BE2C (cell line): ENCODE results near the gene CDC42BPA.

Experiments
- DNase-seq: peaks from one replicate; pipeline ENCODE4 v3.0.0-alpha.2; 2020
- H3K27me3 ChIP-seq: fragments of 250-450 bp; sonication (Bioruptor Pico); 2 replicates; pipeline ENCODE4 v1.5.1; 2020; ENCODE audit warnings: mild to moderate bottlenecking
- H3K36me3 ChIP-seq: fragments of 250-450 bp; sonication (Bioruptor Pico); 2 replicates; pipeline ENCODE4 v1.5.1; 2020; ENCODE audit warnings: mild to moderate bottlenecking
- H3K4me1 ChIP-seq: fragments of 250-450 bp; sonication (Bioruptor Pico); 2 replicates; pipeline ENCODE4 v1.5.1; 2020
- H3K4me3 ChIP-seq: 2 replicates; pipeline ENCODE4 v1.5.1; 2011; ENCODE audit warnings: low read depth, low read length
- H3K9me3 ChIP-seq: fragments of 250-450 bp; sonication (Bioruptor Pico); 2 replicates; pipeline ENCODE4 v1.5.1; 2020
- TF ChIP-seq, protein P1 (sequence below): IDR thresholded peaks from 2 replicates; pipeline ENCODE4 v1.5.1; 2012; ENCODE audit warnings: mild to moderate bottlenecking, low read depth, low read length

The CDC42BPA gene

DNA sequence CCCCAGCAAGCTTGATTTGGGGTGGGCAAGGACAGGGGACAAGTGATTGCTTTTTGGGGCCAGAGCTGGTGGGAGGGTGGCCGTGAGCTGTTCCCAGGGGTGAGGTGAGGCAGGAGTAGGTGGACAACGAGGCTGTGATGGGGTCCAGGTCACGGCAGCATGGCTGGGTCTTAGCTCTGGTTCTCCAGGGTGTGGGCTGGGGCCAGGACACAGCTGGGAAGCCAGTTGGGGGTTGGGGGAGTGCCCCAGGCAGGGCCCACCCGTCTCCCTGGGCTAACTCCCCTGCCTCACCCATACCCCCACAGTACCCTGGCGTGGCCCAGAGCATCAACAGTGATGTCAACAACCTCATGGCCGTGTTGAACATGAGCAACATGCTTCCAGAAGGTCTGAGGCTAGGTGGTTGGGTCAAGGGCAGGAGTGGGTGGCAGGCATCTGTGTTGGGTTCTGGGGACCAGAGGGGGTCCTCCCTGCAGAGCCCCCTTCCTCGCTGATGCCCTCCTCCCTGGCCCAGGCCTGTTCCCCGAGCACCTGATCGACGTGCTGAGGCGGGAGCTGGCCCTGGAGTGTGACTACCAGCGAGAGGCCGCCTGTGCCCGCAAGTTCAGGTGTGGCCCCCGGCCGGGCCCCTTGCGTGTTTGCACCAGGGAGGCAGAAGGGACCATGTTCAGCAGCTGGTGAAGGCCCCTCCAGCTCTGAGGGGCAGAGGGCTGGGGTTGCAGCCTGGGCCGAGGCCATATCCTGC is 334.9 kb downstream of the CDC42BPA start:
- TF ChIP-seq, protein P1, sequence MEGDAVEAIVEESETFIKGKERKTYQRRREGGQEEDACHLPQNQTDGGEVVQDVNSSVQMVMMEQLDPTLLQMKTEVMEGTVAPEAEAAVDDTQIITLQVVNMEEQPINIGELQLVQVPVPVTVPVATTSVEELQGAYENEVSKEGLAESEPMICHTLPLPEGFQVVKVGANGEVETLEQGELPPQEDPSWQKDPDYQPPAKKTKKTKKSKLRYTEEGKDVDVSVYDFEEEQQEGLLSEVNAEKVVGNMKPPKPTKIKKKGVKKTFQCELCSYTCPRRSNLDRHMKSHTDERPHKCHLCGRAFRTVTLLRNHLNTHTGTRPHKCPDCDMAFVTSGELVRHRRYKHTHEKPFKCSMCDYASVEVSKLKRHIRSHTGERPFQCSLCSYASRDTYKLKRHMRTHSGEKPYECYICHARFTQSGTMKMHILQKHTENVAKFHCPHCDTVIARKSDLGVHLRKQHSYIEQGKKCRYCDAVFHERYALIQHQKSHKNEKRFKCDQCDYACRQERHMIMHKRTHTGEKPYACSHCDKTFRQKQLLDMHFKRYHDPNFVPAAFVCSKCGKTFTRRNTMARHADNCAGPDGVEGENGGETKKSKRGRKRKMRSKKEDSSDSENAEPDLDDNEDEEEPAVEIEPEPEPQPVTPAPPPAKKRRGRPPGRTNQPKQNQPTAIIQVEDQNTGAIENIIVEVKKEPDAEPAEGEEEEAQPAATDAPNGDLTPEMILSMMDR: no peak
- Histone ChIP-seq H3K4me3 (no peak overlapping the region), H3K4me1 (no peaks in the 10 kb centered on the region), H3K9me3 (no peaks in the 10 kb centered on the region), H3K36me3 (peaks cover 50% of the 10 kb centered on the region), H3K27me3 (no peaks in the 10 kb centered on the region)
- DNase-seq: no peak

DNA sequence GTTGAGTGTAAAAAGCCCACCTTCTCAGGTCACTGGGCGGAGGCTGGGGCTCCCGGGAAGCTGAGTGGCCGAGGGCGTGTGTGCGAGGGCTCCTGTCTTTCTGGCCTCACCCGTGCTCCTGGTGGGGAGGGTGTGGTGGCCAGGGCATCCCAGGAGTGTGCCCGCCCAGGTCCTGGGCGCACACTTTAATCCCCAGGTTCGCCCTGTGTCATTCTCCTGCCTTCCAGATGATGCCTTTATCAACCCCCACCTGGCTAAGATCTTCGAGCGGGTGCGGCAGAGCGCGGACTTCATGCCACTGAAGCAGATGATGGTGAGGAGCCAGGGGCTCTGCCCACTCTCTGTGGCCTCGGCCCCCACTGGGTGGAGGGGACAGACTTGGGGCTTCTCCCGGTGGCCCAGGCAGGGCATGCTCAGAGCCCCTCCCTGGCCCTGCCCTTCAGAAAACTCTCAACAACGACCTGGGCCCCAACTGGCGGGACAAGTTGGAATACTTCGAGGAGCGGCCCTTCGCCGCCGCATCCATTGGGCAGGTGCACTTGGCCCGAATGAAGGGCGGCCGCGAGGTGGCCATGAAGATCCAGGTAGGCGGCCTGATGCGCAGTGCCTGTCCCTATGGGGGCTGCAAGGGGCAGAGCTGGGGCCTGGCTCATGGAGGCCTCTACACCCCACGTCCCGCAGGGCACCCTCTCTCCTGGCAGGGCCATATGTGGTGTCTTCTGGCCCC is 335.7 kb downstream of the CDC42BPA start:
- no peak for DNase-seq
- H3K36me3 ChIP-seq: peaks cover 49% of the 10 kb centered on the region
- no peaks in the 10 kb centered on the region for H3K9me3 ChIP-seq
- no peaks in the 10 kb centered on the region for H3K27me3 ChIP-seq
- no peak overlapping the region for H3K4me3 ChIP-seq
- TF ChIP-seq, protein P1: no peak
- no peaks in the 10 kb centered on the region for H3K4me1 ChIP-seq

DNA sequence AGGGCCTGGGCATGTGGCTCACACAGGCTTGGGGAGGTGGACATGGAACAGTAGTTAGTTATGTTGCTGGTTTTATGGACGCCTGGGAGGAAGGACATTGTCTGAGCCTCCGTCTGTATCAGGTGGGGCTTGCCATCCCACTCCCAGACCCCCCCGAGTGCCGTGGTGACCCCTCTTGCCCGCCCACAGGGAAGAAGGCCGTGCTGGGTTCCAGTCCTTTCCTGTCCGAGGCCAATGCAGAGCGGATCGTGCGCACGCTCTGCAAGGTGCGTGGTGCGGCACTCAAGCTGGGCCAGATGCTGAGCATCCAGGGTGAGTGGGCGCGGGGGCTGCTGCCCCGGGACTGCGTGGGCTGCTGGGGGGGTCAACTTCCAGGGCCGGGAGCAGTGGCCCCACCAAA is 336.5 kb downstream of the CDC42BPA start:
- DNase-seq: no peak
- TF ChIP-seq, protein P1: no peak
- H3K36me3 ChIP-seq: peaks cover 43% of the 10 kb centered on the region
- H3K9me3 ChIP-seq: no peaks in the 10 kb centered on the region
- H3K27me3 ChIP-seq: no peaks in the 10 kb centered on the region
- H3K4me1 ChIP-seq: no peaks in the 10 kb centered on the region
- H3K4me3 ChIP-seq: no peak overlapping the region

DNA sequence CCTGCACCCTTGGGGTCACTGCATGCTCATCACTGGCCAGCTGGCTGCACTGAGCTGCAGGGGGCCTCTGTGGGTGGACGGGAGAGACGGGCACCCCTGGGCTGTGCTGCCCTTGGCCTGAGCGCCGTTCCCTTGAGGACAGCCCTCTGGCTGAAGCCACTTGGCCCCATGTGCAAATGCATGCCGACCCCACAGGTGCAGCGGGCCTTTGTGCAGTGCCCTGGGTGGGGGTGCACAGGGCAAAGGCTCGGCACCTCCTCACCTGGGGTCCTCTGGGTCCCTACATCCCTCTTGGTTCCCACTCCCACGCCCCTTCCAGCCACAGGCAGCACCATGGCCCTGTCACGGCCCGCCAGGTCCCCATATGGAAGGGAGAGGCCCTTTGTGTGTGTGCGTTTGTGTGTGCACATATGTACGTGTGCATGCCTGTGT is 336.9 kb downstream of the CDC42BPA start:
- H3K9me3 ChIP-seq: no peaks in the 10 kb centered on the region
- TF ChIP-seq, protein P1: no peak
- no peaks in the 10 kb centered on the region for H3K4me1 ChIP-seq
- DNase-seq: no peak
- no peaks in the 10 kb centered on the region for H3K27me3 ChIP-seq
- peaks cover 39% of the 10 kb centered on the region for H3K36me3 ChIP-seq
- no peak overlapping the region for H3K4me3 ChIP-seq

DNA sequence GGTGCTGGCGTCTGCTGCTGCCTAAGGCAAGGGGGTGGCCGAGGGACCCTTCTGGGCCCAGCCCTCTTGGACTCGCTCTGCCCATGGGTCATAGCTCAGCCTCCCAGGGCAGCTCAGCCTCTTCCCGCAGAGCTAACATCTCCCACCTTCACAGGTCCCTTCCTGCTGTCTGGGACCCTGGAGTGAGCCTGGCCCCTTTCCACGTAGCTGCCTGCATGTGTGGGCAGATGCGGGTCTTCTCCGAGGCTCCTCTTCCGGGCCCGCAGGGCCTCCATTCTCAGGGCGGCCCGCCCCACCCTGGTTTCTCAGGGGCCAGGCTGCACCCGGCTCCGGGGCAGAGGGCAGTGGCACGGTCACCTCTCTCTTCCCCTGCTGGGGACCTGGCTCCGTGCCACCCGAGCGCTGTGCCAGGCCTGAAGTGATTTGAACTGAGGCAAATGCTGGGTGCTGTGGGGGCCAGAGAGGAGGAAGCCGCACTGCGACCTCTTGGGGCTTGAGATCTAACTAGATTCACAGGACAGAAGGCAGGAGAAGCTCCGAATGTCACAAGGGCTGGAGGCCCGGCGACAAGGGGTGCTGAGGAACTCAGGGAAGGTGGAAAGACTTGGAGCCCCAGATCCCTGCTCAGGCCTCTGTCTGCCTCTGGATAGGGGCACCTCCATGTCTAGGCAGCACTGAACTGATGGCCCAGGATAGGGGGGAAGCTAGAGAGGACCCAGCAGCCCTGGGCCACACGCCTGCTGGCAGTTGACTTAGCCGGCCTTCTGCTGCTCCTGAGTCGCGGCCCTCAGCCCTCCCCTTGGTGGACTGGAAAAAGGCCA is 337.5 kb downstream of the CDC42BPA start:
- H3K9me3 ChIP-seq: no peaks in the 10 kb centered on the region
- H3K4me1 ChIP-seq: no peaks in the 10 kb centered on the region
- H3K36me3 ChIP-seq: peaks cover 32% of the 10 kb centered on the region
- TF ChIP-seq, protein P1: no peak
- no peak for DNase-seq
- H3K27me3 ChIP-seq: no peaks in the 10 kb centered on the region
- no peak overlapping the region for H3K4me3 ChIP-seq
